Endothelial cell (in vitro differentiated cells): Measurements from ENCODE around the gene CARF. TPM values are rescaled to one million over a fixed set of nuclear protein-coding genes. Genes with fewer than 3 reads are reported as not detected.
"Not testable (repeated sequence)": the region's sequence is repeated elsewhere in the genome, so short reads cannot be mapped to it uniquely, and the experiment has no call there.

ENCODE experiments used
- DNase-seq: peaks from one replicate; pipeline ENCODE4 v3.0.0; 2021; ENCODE audit warnings: low spot score
- H3K27ac Mint-ChIP-seq: one replicate; pipeline ENCODE4 v1.8.0; 2021; ENCODE audit warnings: mixed read lengths, inconsistent platforms; ENCODE audit not compliant: unreplicated experiment
- H3K27me3 Mint-ChIP-seq: one replicate; pipeline ENCODE4 v1.8.0; 2021; ENCODE audit warnings: mild to moderate bottlenecking, moderate library complexity, mixed read lengths, inconsistent platforms; ENCODE audit not compliant: unreplicated experiment
- H3K36me3 Mint-ChIP-seq: one replicate; pipeline ENCODE4 v1.8.0; 2021; ENCODE audit warnings: mild to moderate bottlenecking, low read depth, mixed read lengths, inconsistent platforms; ENCODE audit not compliant: unreplicated experiment
- H3K4me1 Mint-ChIP-seq: one replicate; pipeline ENCODE4 v1.8.0; 2021; ENCODE audit warnings: mild to moderate bottlenecking, mixed read lengths, inconsistent platforms; ENCODE audit not compliant: unreplicated experiment
- H3K4me3 Mint-ChIP-seq: one replicate; pipeline ENCODE4 v1.8.0; 2021; ENCODE audit warnings: mild to moderate bottlenecking, mixed read lengths, inconsistent platforms; ENCODE audit not compliant: unreplicated experiment
- H3K9me3 Mint-ChIP-seq: one replicate; pipeline ENCODE4 v1.8.0; 2021; ENCODE audit warnings: mixed read lengths, inconsistent platforms; ENCODE audit not compliant: unreplicated experiment
- CTCF ChIP-seq: fragments of 200-600 bp; sonication (generic); IDR thresholded peaks from one replicate; pipeline ENCODE4 v1.5.0; 2021; ENCODE audit warnings: antibody characterized with exemption; ENCODE audit not compliant: unreplicated experiment
- total RNA-seq: library from RNA; stranded (reverse); fragmentation: NEBNext Ultra II Directional; extraction: Animal tissue kit (Norgen Biotek cat#: 25700); gene quantifications from one replicate; pipeline ENCODE4 v1.2.1, GENCODE V29; 2021; ENCODE audit not compliant: unreplicated experiment

The CARF gene
- total RNA-seq, 1 donor from 2014 or later, result 8.8 TPM

- Mint-ChIP-seq H3K27ac (no peak overlapping the region), H3K27me3 (peaks cover 2% of the 10 kb centered on the region), H3K9me3 (no peaks in the 10 kb centered on the region), H3K36me3 (peaks cover 11% of the 10 kb centered on the region), H3K4me3 (no peak overlapping the region), H3K4me1 (no peaks in the 10 kb centered on the region)
- TF ChIP-seq CTCF, result no peak
- DNase-seq, result no peak
These were observed 70.9 kb downstream of the CARF start for GRCh38 chr2:202982779-202983491.

GRCh38 chr2:202989749-202990148 lies 77.7 kb downstream of the CARF start:
- H3K36me3 Mint-ChIP-seq, result no peaks in the 10 kb centered on the region
- no peaks in the 10 kb centered on the region for H3K9me3 Mint-ChIP-seq
- no peaks in the 10 kb centered on the region for H3K27me3 Mint-ChIP-seq
- no peak for DNase-seq
- H3K4me1 Mint-ChIP-seq, result no peaks in the 10 kb centered on the region
- no peak overlapping the region for H3K4me3 Mint-ChIP-seq
- no peak overlapping the region for H3K27ac Mint-ChIP-seq
- no peak for TF ChIP-seq CTCF

GRCh38 chr2:202990501-202990900 lies 78.4 kb downstream of the CARF start:
- Mint-ChIP-seq H3K27ac (no peak overlapping the region), H3K36me3 (no peaks in the 10 kb centered on the region), H3K4me1 (no peaks in the 10 kb centered on the region), H3K9me3 (no peaks in the 10 kb centered on the region), H3K4me3 (no peak overlapping the region), H3K27me3 (no peaks in the 10 kb centered on the region)
- no peak for TF ChIP-seq CTCF
- DNase-seq, result no peak

- not testable (repeated sequence) for H3K36me3 Mint-ChIP-seq, H3K4me3 Mint-ChIP-seq, H3K4me1 Mint-ChIP-seq, DNase-seq, H3K27ac Mint-ChIP-seq, H3K9me3 Mint-ChIP-seq, H3K27me3 Mint-ChIP-seq
These were observed 85.0 kb downstream of the CARF start for GRCh38 chr2:202997113-202997512.

GRCh38 chr2:203002054-203002821 lies 90.2 kb downstream of the CARF start:
- no peak overlapping the region for H3K27ac Mint-ChIP-seq

More at GRCh38 chr2:203002054-203002821, 90.2 kb downstream of the CARF start:
- no peak for DNase-seq
- H3K4me3 Mint-ChIP-seq, result no peak overlapping the region
- no peaks in the 10 kb centered on the region for H3K36me3 Mint-ChIP-seq
- no peak for TF ChIP-seq CTCF
- H3K9me3 Mint-ChIP-seq, result no peaks in the 10 kb centered on the region
- H3K4me1 Mint-ChIP-seq, result no peaks in the 10 kb centered on the region
- H3K27me3 Mint-ChIP-seq, result no peaks in the 10 kb centered on the region
